ENCODE measurements around the gene WFIKKN1. TPM values are rescaled to one million over a fixed set of nuclear protein-coding genes. Genes with fewer than 3 reads are reported as not detected.

Gene WFIKKN1
- total and polyA plus RNA-seq, 2 donors from 2014 or later: 0.69 to 1.8 TPM

- Histone ChIP-seq H3K4me3 (ENCODE audit: low read length in 3 of 3) (no peak overlapping the region), H3K9ac (ENCODE audit: low read length in 3 of 3) (no peak overlapping the region), H3K27me3 (ENCODE audit: control insufficient read depth, insufficient read depth, low read length) (no peaks in the 10 kb centered on the region), H3K27ac (ENCODE audit: low read depth in 2 of 2, low read length in 2 of 2) (no peak overlapping the region), H3K9me3 (ENCODE audit: control insufficient read depth in 2 of 3, insufficient read depth in 1 of 3, low read length in 3 of 3) (no peaks in the 10 kb centered on the region), H3K4me1 (ENCODE audit: control insufficient read depth in 2 of 3, insufficient read depth in 2 of 3, low read depth in 1 of 3, low read length in 3 of 3) (peaks cover 0 to 19% (median 4%) of the 10 kb centered on the region in 3 donors), H3K36me3 (ENCODE audit: control insufficient read depth in 2 of 3, insufficient read depth in 3 of 3, low read length in 3 of 3) (peaks cover 0 to 12% (median 10%) of the 10 kb centered on the region in 3 donors)
- DNase-seq (no peak), FAIRE-seq (no peak)
- TF ChIP-seq CTCF (IDR thresholded peaks at IDR 0.05; ENCODE audit: borderline replicate concordance, extremely low read depth, insufficient read depth): no peak
- intact Hi-C loops (cut with DNase I): no loop called here
Observed at GRCh38 chr16:671353-672131, 40.8 kb downstream of the WFIKKN1 start.

GRCh38 chr16:672371-672770 lies 41.6 kb downstream of the WFIKKN1 start:
- DNase-seq (no peak), FAIRE-seq (no peak)
- no peak for TF ChIP-seq CTCF (IDR thresholded peaks at IDR 0.05; ENCODE audit: borderline replicate concordance, extremely low read depth, insufficient read depth)
- peaks cover 0 to 17% (median 4%) of the 10 kb centered on the region in 3 donors for H3K4me1 ChIP-seq (ENCODE audit: control insufficient read depth in 2 of 3, insufficient read depth in 2 of 3, low read depth in 1 of 3, low read length in 3 of 3)
- no peak overlapping the region for H3K4me3 ChIP-seq (ENCODE audit: low read length in 3 of 3)
- no peaks in the 10 kb centered on the region for H3K9me3 ChIP-seq (ENCODE audit: control insufficient read depth in 2 of 3, insufficient read depth in 1 of 3, low read length in 3 of 3)
- H3K9ac ChIP-seq (ENCODE audit: low read length in 3 of 3): no peak overlapping the region
- peaks cover 0 to 12% (median 10%) of the 10 kb centered on the region in 3 donors for H3K36me3 ChIP-seq (ENCODE audit: control insufficient read depth in 2 of 3, insufficient read depth in 3 of 3, low read length in 3 of 3)
- intact Hi-C loops (cut with DNase I): no loop called here
- H3K27ac ChIP-seq (ENCODE audit: low read depth in 2 of 2, low read length in 2 of 2): no peak overlapping the region
- no peaks in the 10 kb centered on the region for H3K27me3 ChIP-seq (ENCODE audit: control insufficient read depth, insufficient read depth, low read length)

DNA sequence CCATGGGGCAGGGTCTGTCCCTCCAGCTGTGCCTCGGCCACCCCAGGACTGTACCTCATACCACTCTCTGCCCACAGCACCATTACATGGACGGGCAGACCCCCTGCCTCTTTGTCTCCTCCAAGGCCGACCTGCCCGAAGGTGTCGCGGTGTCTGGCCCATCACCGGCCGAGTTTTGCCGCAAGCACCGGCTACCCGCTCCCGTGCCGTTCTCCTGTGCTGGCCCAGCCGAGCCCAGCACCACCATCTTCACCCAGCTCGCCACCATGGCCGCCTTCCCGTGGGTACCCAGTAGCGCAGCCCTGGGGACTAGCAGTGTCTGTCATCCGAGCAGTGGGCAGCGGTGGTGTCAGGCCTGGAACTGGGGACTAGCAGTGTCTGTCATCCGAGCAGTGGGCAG lies 42.1 kb downstream of the WFIKKN1 start:
- peaks cover 0 to 15% (median 0%) of the 10 kb centered on the region in 3 donors for H3K4me1 ChIP-seq (ENCODE audit: control insufficient read depth in 2 of 3, insufficient read depth in 2 of 3, low read depth in 1 of 3, low read length in 3 of 3)
- TF ChIP-seq CTCF (IDR thresholded peaks at IDR 0.05; ENCODE audit: borderline replicate concordance, extremely low read depth, insufficient read depth): no peak
- DNase-seq: no peak
- no peak overlapping the region for H3K9ac ChIP-seq (ENCODE audit: low read length in 3 of 3)
- peaks cover 0 to 12% (median 10%) of the 10 kb centered on the region in 3 donors for H3K36me3 ChIP-seq (ENCODE audit: control insufficient read depth in 2 of 3, insufficient read depth in 3 of 3, low read length in 3 of 3)
- H3K27me3 ChIP-seq (ENCODE audit: control insufficient read depth, insufficient read depth, low read length): no peaks in the 10 kb centered on the region
- H3K4me3 ChIP-seq (ENCODE audit: low read length in 3 of 3): no peak overlapping the region
- H3K27ac ChIP-seq (ENCODE audit: low read depth in 2 of 2, low read length in 2 of 2): no peak overlapping the region
- H3K9me3 ChIP-seq (ENCODE audit: control insufficient read depth in 2 of 3, insufficient read depth in 1 of 3, low read length in 3 of 3): no peaks in the 10 kb centered on the region
- no peak for FAIRE-seq
- intact Hi-C loops (cut with DNase I): no loop called here

Data from kidney (tissue), 14 donors.